Neutrophil (primary cell): ENCODE data around the gene LGMN.

Experiments
- H3K27ac ChIP-seq: fragments of 200-600 bp; sonication (generic); 2 replicates; pipeline ENCODE4 v1.5.1; 2016; ENCODE audit warnings: mild to moderate bottlenecking, moderate library complexity
- H3K27me3 ChIP-seq: fragments of 200-600 bp; sonication (generic); 2 replicates; pipeline ENCODE4 v1.6.0; 2016; ENCODE audit warnings: mild to moderate bottlenecking
- H3K36me3 ChIP-seq: fragments of 200-600 bp; sonication (generic); 2 replicates; pipeline ENCODE4 v1.5.1; 2017
- H3K4me1 ChIP-seq, 2 experiments: fragments of 200-600 bp in 1 of 2; sonication (generic) in 1 of 2; 1 replicate in 1 of 2; 2 replicates in 1 of 2; pipeline versions ENCODE4 v1.5.1 to v1.6.1; 2013 to 2016; ENCODE audit warnings: low read depth in 1 of 2, low read length in 1 of 2, mild to moderate bottlenecking in 1 of 2, moderate library complexity in 1 of 2; ENCODE audit not compliant: control insufficient read depth in 1 of 2, insufficient read depth in 1 of 2
- H3K4me3 ChIP-seq, 2 experiments: fragments of 200-600 bp in 1 of 2; sonication (generic) in 1 of 2; 1 replicate in 1 of 2; 2 replicates in 1 of 2; pipeline ENCODE4 v1.5.1; 2013 to 2016; ENCODE audit warnings: low read depth in 1 of 2, low read length in 1 of 2, mild to moderate bottlenecking in 1 of 2, moderate library complexity in 1 of 2
- H3K9me3 ChIP-seq: fragments of 200-600 bp; sonication (generic); 2 replicates; pipeline ENCODE4 v1.5.1; 2016
- CTCF ChIP-seq: fragments of 200-600 bp; sonication (generic); IDR thresholded peaks from 2 replicates; pipeline ENCODE4 v1.5.1; 2016; ENCODE audit warnings: antibody characterized with exemption

LGMN gene

GRCh38 chr14:92679246-92679645, 69.2 kb downstream of the LGMN start:
- no peak for TF ChIP-seq CTCF
- Histone ChIP-seq H3K36me3 (peaks cover 92% of the 10 kb centered on the region), H3K9me3 (no peaks in the 10 kb centered on the region), H3K4me1 (peaks cover 32 to 39% of the 10 kb centered on the region in 2 experiments), H3K27me3 (no peaks in the 10 kb centered on the region), H3K27ac (peak overlapping the region; percentile 55), H3K4me3 (no peak overlapping the region)

GRCh38 chr14:92678766-92679165, 69.7 kb downstream of the LGMN start:
- H3K4me1 ChIP-seq: peaks cover 34 to 39% of the 10 kb centered on the region in 2 experiments

GRCh38 chr14:92677955-92678354, 70.5 kb downstream of the LGMN start:
- peak overlapping the region; percentile 95 for H3K27ac ChIP-seq
- H3K9me3 ChIP-seq: no peaks in the 10 kb centered on the region
- peaks cover 34 to 39% of the 10 kb centered on the region in 2 experiments for H3K4me1 ChIP-seq
- TF ChIP-seq CTCF: no peak
- H3K27me3 ChIP-seq: no peaks in the 10 kb centered on the region
- H3K36me3 ChIP-seq: peaks cover 92% of the 10 kb centered on the region
- H3K4me3 ChIP-seq: no peak overlapping the region

More at GRCh38 chr14:92678766-92679165, 69.7 kb downstream of the LGMN start:
- H3K9me3 ChIP-seq: no peaks in the 10 kb centered on the region
- H3K27me3 ChIP-seq: no peaks in the 10 kb centered on the region
- no peak for TF ChIP-seq CTCF
- H3K4me3 ChIP-seq: no peak overlapping the region
- H3K27ac ChIP-seq: peak overlapping the region; percentile 55
- peaks cover 92% of the 10 kb centered on the region for H3K36me3 ChIP-seq

GRCh38 chr14:92677087-92677668, 71.2 kb downstream of the LGMN start:
- Histone ChIP-seq H3K4me1 (peaks cover 34 to 39% of the 10 kb centered on the region in 2 experiments), H3K27ac (peak overlapping the region; percentile 95), H3K27me3 (no peaks in the 10 kb centered on the region), H3K9me3 (no peaks in the 10 kb centered on the region), H3K4me3 (no peak overlapping the region), H3K36me3 (peaks cover 90% of the 10 kb centered on the region)
- TF ChIP-seq CTCF: no peak

- H3K9me3 ChIP-seq: no peaks in the 10 kb centered on the region
- no peaks in the 10 kb centered on the region for H3K27me3 ChIP-seq
- peaks cover 34 to 38% of the 10 kb centered on the region in 2 experiments for H3K4me1 ChIP-seq
- peak overlapping the region; percentile 95 for H3K27ac ChIP-seq
- no peak for TF ChIP-seq CTCF
- peaks cover 90% of the 10 kb centered on the region for H3K36me3 ChIP-seq
- peak overlapping the region; percentile 32 to 52 for H3K4me3 ChIP-seq
Observed at GRCh38 chr14:92676403-92677086, 71.9 kb downstream of the LGMN start.
